ENCODE data around the gene CDH23. TPM values are rescaled to one million over a fixed set of nuclear protein-coding genes. Genes with fewer than 3 reads are reported as not detected.
A peak's percentile ranks its signal among the peaks of the same experiment; 100 is the strongest.

The CDH23 gene
- total and polyA plus RNA-seq, 10 donors, result 2.0 to 19.9 (median 11.0) TPM

DNA sequence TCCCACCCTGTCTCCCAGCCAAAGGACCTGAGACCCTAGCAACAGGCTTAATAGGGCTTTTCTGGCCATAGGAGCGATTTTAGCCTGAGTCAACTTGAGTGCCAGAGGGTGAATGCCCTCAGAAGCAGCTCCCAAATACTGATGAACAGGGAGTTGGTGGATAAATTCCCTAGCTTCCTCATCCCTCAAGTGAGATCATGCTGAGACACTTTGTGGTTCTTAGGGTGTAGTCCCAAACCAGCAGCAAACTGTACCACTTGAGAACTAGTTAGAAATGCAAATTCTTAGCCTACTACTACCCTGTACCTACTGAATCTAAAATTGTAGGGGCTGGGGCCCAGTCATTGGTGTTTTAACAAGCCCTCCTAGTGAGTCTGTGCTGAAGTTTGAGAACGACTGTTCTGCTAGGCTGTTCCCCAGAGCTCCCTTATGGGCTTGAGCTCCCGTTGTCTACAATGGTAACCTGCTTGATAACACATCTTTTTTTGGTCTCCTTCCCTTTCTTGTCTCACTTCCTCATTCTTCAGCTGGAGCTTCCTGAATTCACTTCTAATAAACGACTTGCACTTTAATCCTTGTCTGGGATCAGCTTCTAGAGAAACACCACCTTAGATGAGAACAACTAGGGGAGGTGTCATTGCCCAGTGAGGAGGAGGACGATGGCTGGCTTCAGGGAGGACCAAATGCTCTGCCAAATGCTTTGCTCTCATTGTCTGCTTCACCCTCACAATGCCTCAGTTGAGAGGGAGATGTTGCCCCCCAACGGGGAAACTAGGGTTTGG is 18.2 kb upstream of the CDH23 start:
- Histone ChIP-seq H3K27me3 (replicated peaks in 1 of 7) (no peaks in the 10 kb centered on the region), H3K9me3 (no peaks in the 10 kb centered on the region), H3K4me1 (peaks cover 3 to 44% (median 30%) of the 10 kb centered on the region in 6 donors), H3K36me3 (no peaks in the 10 kb centered on the region), H3K4me3 (no peak overlapping the region), H3K27ac (peak overlapping the region in 6 of 8 donors; percentile 35 to 93 (median 55))
- intact Hi-C loops (cut with DNase I; ENCODE audit: low total_unique reads), result no loop called here
- DNase-seq, result no peak
- WGBS, 5 donors, result 33 to 44% (median 34%) methylated on average over 6 of the region's 6 CpGs
- no peak for TF ChIP-seq POLR2A (IDR thresholded peaks at IDR 0.05)

DNA sequence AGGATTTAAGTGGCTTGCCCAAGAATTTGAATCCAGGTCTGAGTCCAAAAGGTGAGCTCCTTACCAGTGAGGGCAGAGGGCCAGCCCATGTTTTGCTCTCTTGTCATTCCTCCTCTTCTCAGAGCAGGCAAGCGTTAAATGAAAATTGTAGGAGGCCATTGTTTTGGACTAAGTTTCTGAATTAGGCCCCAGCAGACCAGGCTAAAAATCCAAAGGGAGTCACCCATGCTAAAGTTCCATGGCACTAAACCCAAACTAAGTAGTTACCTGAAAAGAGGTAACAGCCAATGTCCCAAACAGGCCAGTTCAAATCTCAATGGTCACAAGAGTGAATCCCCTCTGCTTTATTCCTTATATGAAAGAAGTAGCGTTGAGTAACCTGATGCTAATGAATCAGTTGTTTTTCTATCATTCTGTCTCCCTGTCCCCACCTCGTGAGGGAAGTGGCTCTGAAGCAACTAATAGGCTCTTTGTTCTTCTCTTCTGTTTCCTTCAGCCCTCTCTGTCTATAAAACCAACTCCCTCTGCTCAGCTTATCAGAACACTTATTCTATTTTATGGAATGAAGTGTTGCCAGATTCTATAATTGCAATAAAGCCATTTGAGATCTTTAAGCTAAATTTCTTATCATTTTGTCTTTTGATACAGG is 17.5 kb upstream of the CDH23 start:
- H3K36me3 ChIP-seq, result no peaks in the 10 kb centered on the region
- peaks cover 4 to 44% (median 30%) of the 10 kb centered on the region in 6 donors for H3K4me1 ChIP-seq
- no peak for DNase-seq
- peak overlapping the region in 3 of 8 donors; percentile 55 to 93 (median 55) for H3K27ac ChIP-seq
- TF ChIP-seq POLR2AphosphoS5 (IDR thresholded peaks at IDR 0.05) (no peak), POLR2A (IDR thresholded peaks at IDR 0.05) (no peak), CTCF (IDR thresholded peaks at IDR 0.05 in 8 of 11, conservative IDR thresholded peaks at IDR 0.05 in 3 of 11) (no peak)
- H3K27me3 ChIP-seq (replicated peaks in 1 of 7), result no peaks in the 10 kb centered on the region
- WGBS, 5 donors, result 56 to 68% (median 66%) methylated on average over 3 of the region's 3 CpGs
- intact Hi-C loops (cut with DNase I; ENCODE audit: low total_unique reads), result no loop called here
- H3K4me3 ChIP-seq, result no peak overlapping the region
- no peaks in the 10 kb centered on the region for H3K9me3 ChIP-seq

GRCh38 chr10:71380841-71381240 is 15.9 kb upstream of the CDH23 start:
- Histone ChIP-seq H3K36me3 (no peaks in the 10 kb centered on the region), H3K27ac (no peak overlapping the region), H3K27me3 (replicated peaks in 1 of 7) (no peaks in the 10 kb centered on the region), H3K4me3 (no peak overlapping the region), H3K4me1 (peaks cover 5 to 48% (median 33%) of the 10 kb centered on the region in 6 donors), H3K9me3 (no peaks in the 10 kb centered on the region)
- intact Hi-C loops (cut with DNase I; ENCODE audit: low total_unique reads), result loop anchor here (10.0 kb wide), 2 partner anchors 434 to 514 kb away; no protein-coding TSS in a partner anchor
- 48 to 58% (median 53%) methylated on average over 1 of the region's 1 CpG for WGBS, 5 donors
- TF ChIP-seq POLR2A (IDR thresholded peaks at IDR 0.05), result no peak
- no peak for TF ChIP-seq CTCF (IDR thresholded peaks at IDR 0.05 in 8 of 11, conservative IDR thresholded peaks at IDR 0.05 in 3 of 11)
- no peak for TF ChIP-seq POLR2AphosphoS5 (IDR thresholded peaks at IDR 0.05)
- no peak for DNase-seq

DNA sequence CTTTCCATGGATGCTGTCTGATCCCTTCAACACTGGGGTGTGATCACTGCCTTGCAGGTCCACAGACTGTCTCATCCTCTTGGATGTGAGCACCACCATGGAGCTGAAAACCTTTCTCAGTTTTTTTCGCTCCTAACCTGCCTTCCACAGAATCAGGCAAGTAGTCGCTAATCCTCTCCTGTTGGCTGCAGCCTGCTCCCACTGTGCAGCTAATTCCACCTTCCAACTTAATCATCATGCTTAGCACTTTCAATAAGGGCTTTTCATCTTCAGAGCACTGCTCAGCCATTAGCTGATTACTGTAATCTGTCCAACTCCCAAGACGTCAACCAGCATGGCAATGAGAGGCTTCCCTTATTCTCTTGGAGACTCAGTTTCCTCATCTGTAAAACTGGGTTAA is 15.1 kb upstream of the CDH23 start:
- DNase-seq, result no peak
- no peaks in the 10 kb centered on the region for H3K36me3 ChIP-seq
- H3K27ac ChIP-seq, result no peak overlapping the region
- no peaks in the 10 kb centered on the region for H3K9me3 ChIP-seq
- intact Hi-C loops (cut with DNase I; ENCODE audit: low total_unique reads), result loop anchor here (10.0 kb wide), 2 partner anchors 433 to 513 kb away; no protein-coding TSS in a partner anchor
- H3K4me1 ChIP-seq, result peaks cover 3 to 40% (median 28%) of the 10 kb centered on the region in 6 donors
- H3K27me3 ChIP-seq (replicated peaks in 1 of 7), result no peaks in the 10 kb centered on the region
- H3K4me3 ChIP-seq, result no peak overlapping the region
- TF ChIP-seq CTCF (IDR thresholded peaks at IDR 0.05 in 8 of 11, conservative IDR thresholded peaks at IDR 0.05 in 3 of 11) (no peak), POLR2AphosphoS5 (IDR thresholded peaks at IDR 0.05) (no peak), POLR2A (IDR thresholded peaks at IDR 0.05) (no peak)
- 86 to 98% (median 87%) methylated on average over 3 of the region's 3 CpGs for WGBS, 5 donors
